Activated T-cell treated with anti-CD3 and anti-CD28 coated beads, Interleukin-2, amount 50 U/mL, for 24 hours (primary cell): ENCODE data around the gene TTYH1.

ENCODE experiments used
- DNase-seq: peaks from one replicate; pipeline ENCODE4 v3.0.0-alpha.2; 2020
- H3K27ac Mint-ChIP-seq: 2 replicates; pipeline ENCODE4 v1.8.0; 2020; ENCODE audit warnings: mild to moderate bottlenecking, mixed read lengths
- H3K27me3 Mint-ChIP-seq: 2 replicates; pipeline ENCODE4 v1.8.0; 2020; ENCODE audit warnings: mixed read lengths
- H3K36me3 Mint-ChIP-seq: 2 replicates; pipeline ENCODE4 v1.8.0; 2020; ENCODE audit warnings: low read depth, mixed read lengths
- H3K4me1 Mint-ChIP-seq: 2 replicates; pipeline ENCODE4 v1.8.0; 2020; ENCODE audit warnings: low read depth, mixed read lengths
- H3K4me3 Mint-ChIP-seq: 2 replicates; pipeline ENCODE4 v1.8.0; 2020; ENCODE audit warnings: mild to moderate bottlenecking, moderate library complexity, mixed read lengths
- H3K9me3 Mint-ChIP-seq: 2 replicates; pipeline ENCODE4 v1.8.0; 2020; ENCODE audit warnings: mixed read lengths

Gene TTYH1

DNA sequence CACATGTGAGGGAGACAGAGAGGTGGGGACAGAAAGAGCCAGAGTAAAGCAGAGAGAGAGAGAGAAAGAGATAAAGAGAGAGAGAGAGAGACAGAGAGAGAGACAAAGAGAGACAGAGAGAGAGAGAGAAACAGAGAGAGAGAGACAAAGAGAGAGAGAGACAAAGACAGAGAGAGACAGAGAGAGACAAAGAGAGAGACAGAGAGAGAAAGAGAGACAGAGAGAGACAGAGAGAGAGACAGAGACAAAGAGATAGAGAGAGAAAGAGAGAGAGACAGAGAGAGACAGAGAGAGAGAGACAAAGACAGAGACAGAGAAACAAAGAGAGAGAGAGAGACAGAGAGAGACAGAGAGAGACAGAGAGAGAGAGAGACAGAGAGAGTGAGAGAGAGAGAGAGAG, 4.2 kb upstream of the TTYH1 start:
- no peak overlapping the region for H3K27ac Mint-ChIP-seq
- peaks cover 24% of the 10 kb centered on the region for H3K27me3 Mint-ChIP-seq
- DNase-seq = no peak
- peaks cover 2% of the 10 kb centered on the region for H3K4me1 Mint-ChIP-seq
- no peak overlapping the region for H3K4me3 Mint-ChIP-seq
- no peaks in the 10 kb centered on the region for H3K36me3 Mint-ChIP-seq
- peaks cover 14% of the 10 kb centered on the region for H3K9me3 Mint-ChIP-seq

DNA sequence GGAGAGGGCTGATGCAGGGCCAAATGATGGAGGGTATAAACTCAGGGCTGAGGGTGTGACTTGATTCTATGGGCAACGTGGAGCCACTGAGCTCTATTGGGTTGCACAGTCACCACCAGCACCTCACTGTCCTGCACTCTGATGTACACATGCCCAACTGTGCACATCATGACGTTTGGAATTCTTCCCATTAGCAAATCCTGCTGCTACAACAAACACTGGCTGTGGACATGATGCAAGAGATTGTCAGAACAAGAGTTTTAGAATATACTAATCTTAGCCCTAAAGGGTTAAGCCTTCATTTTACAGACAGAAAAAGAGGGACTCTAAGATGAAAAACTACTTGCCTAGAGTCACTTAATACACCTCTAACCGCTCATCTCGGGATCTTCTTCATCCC, 2.4 kb upstream of the TTYH1 start:
- Mint-ChIP-seq H3K27me3 (peaks cover 39% of the 10 kb centered on the region), H3K4me1 (peaks cover 11% of the 10 kb centered on the region), H3K27ac (no peak overlapping the region), H3K4me3 (no peak overlapping the region), H3K9me3 (peaks cover 10% of the 10 kb centered on the region), H3K36me3 (no peaks in the 10 kb centered on the region)
- no peak for DNase-seq

DNA sequence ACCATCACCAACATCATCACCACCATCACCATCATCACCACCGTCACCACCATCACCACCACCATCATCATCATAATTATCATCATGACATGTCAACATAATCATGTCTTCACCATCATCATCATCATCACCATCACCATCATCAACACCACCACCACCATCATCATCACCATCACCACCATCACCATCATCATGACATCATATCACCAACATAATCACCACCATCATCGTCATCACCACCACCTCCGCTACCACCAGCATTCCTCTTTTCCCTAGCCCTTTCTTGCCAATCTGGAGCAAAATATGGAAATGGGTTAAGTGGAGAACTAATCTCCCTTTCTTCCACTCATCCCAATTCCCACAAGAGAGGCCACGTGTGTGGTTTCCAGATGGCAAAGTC, 1.1 kb upstream of the TTYH1 start:
- no peak for DNase-seq
- Mint-ChIP-seq H3K9me3 (peaks cover 4% of the 10 kb centered on the region), H3K27me3 (peaks cover 44% of the 10 kb centered on the region), H3K27ac (no peak overlapping the region), H3K4me3 (no peak overlapping the region), H3K4me1 (peaks cover 17% of the 10 kb centered on the region), H3K36me3 (no peaks in the 10 kb centered on the region)

DNA sequence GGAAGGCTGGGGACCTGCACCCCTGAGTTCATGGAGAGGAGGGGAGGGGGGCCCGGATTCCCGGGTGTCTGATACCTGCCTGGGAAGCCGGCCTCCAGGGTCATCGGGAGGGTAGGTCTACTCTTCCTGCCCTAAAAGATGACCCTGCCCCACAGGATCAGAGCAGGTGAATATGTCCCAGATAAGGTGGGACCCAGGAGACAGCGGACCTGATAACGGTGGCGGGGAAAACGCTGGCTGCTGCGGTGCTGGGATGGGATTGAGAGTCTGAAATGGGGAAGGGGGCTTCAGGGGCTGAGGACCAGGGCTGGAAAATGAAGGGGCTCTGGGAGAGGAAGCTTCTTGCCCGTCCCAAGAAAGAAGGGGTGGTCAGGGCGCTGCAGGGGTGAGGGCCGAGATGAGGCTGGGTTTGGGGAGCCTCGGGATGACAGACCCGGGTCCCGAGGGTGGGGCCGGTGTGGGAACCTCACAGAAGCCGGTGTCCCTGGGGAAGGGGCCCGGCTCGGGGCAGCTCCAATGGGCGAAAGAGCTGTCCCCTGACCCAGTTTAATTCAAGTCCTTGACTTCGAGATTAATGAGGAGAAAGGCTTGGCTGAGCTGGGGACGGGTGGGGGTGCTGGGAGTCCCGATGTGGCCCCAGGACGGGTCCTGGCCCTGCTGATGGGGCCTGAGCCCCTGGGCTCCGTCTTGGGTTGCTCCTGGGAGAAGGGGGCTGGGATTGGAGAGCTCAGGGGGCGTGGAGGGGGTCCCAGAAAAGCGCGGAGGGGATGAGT, 823 bp downstream of the TTYH1 start:
- Mint-ChIP-seq H3K36me3 (no peaks in the 10 kb centered on the region), H3K4me3 (no peak overlapping the region), H3K9me3 (peaks cover 4% of the 10 kb centered on the region), H3K27me3 (peaks cover 54% of the 10 kb centered on the region), H3K4me1 (peaks cover 17% of the 10 kb centered on the region), H3K27ac (no peak overlapping the region)
- DNase-seq = no peak

DNA sequence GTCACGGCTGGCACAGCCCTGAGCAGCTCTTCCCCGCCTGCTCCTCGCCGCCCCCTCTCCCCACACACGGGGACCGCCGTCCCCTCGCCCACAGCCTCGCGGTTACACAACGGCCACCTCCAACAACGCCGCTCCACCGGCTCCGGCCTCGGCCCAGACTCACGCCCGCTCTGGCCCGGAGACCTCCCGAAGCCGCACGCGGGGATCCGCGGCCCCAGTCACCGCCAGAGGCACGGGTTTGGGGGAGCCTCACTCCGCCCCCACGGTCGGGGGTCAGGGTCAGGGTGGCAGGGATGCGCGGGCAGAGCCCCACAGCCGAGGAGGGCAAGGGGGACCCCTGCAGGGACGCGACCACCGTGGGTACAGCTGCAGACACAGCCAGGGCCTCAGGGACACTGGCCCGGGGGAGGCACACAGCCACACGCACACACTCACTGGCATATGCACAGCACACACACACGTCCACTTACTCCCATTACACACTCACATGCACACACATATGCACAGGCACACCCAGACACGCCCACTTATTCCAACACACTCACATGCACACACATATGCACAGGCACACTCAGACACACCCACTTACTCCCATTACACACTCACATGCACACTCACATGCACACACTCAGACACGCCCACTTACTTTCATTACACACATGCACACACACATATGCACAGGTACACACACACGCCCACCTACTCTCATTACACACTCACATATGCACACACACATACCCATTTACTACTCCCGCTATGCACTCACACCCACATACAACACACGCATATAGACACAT, 1.6 kb downstream of the TTYH1 start:
- no peak overlapping the region for H3K4me3 Mint-ChIP-seq
- peaks cover 60% of the 10 kb centered on the region for H3K27me3 Mint-ChIP-seq
- H3K27ac Mint-ChIP-seq = no peak overlapping the region
- H3K4me1 Mint-ChIP-seq = peaks cover 17% of the 10 kb centered on the region
- H3K9me3 Mint-ChIP-seq = peaks cover 4% of the 10 kb centered on the region
- H3K36me3 Mint-ChIP-seq = no peaks in the 10 kb centered on the region
- DNase-seq = no peak

DNA sequence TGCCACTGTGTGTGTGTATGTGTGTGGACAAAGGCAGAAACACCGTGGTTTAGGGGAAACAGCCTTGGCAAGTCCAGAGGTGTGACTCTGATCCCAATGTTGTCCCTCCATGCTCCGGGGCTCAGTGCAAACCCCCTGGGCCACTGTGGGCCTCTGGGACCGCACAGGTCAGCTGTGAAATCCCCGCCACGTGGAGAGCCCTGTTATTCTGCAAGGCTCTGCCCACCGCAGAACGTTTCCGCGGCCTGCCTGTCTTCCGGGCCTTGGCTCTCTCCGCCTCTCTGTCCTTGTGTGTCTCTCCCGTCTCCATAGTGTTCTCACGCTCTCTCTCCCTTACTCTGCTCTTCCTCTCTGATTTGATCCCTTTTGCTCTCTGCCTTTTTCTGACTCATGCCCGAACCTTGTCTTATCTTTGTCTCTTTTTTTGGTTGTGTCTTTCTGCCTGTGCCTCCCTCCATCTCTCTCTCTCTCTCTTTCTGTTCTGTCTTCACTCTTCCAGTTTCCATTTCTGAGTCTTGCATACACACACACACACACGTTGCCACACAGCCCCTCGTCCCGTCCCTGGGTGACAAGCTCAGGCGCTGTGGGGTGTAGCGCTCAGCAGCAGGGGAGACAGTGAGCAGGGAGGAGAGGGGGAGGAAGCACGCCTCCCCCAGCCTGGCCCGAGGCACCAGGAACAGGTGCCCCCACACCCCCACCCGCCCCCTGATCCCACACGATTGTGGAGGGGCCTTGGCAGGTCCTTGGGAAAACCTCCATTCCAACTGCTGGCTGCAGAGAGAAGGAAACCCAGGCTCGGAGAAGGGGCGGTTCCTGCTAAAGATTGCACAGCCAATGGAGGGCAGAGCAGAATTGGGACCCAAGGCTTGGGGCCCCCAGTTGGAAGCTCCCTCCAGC, 3.0 kb downstream of the TTYH1 start:
- H3K27ac Mint-ChIP-seq = no peak overlapping the region
- H3K4me3 Mint-ChIP-seq = no peak overlapping the region
- peaks cover 17% of the 10 kb centered on the region for H3K4me1 Mint-ChIP-seq
- peaks cover 4% of the 10 kb centered on the region for H3K9me3 Mint-ChIP-seq
- DNase-seq = no peak
- H3K36me3 Mint-ChIP-seq = no peaks in the 10 kb centered on the region
- H3K27me3 Mint-ChIP-seq = peaks cover 56% of the 10 kb centered on the region

DNA sequence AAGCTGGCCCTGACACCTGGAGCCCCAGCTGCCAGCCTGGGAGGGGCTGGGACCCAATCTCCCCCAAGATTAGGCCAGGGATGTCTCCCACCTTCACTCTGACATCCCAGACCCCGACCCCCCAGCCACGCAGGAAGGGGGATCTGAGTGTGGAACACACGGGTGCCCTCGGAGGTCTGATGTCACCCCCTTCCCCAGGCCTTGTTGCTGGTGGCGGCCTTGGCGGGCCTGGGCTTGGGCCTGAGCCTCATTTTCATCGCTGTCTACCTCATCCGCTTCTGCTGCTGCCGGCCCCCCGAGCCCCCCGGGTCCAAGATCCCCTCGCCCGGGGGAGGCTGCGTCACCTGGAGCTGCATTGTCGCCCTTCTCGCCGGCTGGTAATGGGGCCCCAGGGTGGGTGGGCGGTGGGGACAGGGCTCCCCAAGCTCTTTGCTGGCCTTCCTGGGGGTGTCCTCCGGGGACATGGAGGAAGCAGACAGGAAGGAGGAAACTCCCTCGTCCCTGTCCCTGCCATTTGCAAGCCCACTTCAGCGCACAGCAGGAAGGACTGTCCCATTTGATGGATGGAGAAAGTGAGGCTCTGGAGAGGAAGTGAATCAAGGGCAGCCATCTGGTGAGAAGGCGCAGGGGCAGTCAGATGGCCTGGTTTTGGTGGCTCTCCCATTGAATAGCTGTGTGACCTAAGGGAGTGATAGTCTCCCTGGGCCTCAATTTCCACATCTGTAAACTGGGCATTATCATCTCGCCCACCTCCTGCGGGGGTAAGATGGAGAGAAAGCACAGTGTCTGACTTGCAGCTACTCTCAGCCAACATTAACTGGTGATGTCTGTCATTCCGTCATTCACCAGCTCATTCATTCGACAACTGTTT, 3.9 kb downstream of the TTYH1 start:
- H3K27ac Mint-ChIP-seq = no peak overlapping the region
- H3K36me3 Mint-ChIP-seq = no peaks in the 10 kb centered on the region
- peaks cover 2% of the 10 kb centered on the region for H3K9me3 Mint-ChIP-seq
- DNase-seq = no peak
- no peak overlapping the region for H3K4me3 Mint-ChIP-seq
- H3K27me3 Mint-ChIP-seq = peaks cover 61% of the 10 kb centered on the region
- peaks cover 17% of the 10 kb centered on the region for H3K4me1 Mint-ChIP-seq

DNA sequence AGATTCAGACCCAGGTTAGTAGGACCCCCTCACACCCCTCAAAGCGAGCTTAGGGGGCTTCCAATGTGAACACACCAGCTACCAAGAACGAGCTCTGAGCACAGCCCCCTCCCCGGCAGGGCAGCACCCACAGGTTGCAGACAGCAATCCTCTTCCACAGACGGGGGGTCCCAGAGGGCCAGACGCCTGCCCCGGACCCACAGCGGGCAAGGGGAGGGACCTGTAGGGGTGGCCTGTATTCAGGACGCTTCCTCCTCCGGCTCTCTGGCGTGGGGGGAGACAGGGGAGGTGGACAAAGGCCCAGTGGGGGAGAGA, 4.8 kb downstream of the TTYH1 start:
- Mint-ChIP-seq H3K27ac (no peak overlapping the region), H3K4me1 (peaks cover 17% of the 10 kb centered on the region), H3K4me3 (no peak overlapping the region), H3K36me3 (no peaks in the 10 kb centered on the region), H3K27me3 (peaks cover 61% of the 10 kb centered on the region), H3K9me3 (no peaks in the 10 kb centered on the region)
- no peak for DNase-seq

DNA sequence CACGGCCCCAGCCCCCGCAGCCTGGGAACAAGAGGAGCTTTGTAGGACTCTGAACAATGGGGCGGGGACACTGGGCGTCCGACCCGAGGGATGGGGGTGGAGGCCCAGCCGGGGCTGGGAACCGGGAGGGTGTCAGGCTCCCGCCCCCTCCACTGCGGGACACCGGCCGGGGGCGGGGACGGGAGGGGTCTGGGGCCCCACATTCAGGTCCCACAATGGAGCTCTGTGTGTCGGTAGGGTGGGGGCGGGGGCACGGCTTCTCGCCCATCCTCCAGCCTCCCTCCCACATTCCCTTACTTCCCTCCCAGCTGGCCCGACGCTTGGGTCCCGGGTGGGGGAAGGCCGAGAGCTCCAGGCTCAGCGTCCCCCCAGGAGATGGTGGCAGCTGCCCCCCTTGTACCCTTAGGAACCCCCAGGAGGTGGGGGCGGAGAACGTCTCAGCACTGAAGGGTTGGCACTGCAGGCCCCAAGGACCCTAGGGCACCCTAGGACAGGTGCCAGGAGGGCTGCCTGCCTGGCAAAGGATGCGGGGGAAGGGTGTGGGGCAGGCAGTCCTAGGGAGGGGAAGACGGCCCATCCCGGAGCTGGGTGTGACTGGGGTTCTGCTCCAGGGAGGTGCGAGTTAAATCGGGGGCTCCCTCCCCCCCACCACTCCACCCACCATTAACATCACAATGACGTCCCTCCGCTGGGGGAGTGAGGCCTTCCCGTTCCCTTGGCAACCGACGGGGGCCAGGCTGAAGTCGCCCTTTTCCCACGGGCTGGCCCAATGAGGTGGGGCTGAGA, 5.3 kb downstream of the TTYH1 start:
- H3K36me3 Mint-ChIP-seq = no peaks in the 10 kb centered on the region
- H3K27me3 Mint-ChIP-seq = peaks cover 66% of the 10 kb centered on the region
- no peak overlapping the region for H3K4me3 Mint-ChIP-seq
- no peak overlapping the region for H3K27ac Mint-ChIP-seq
- no peaks in the 10 kb centered on the region for H3K9me3 Mint-ChIP-seq
- no peak for DNase-seq
- peaks cover 17% of the 10 kb centered on the region for H3K4me1 Mint-ChIP-seq

DNA sequence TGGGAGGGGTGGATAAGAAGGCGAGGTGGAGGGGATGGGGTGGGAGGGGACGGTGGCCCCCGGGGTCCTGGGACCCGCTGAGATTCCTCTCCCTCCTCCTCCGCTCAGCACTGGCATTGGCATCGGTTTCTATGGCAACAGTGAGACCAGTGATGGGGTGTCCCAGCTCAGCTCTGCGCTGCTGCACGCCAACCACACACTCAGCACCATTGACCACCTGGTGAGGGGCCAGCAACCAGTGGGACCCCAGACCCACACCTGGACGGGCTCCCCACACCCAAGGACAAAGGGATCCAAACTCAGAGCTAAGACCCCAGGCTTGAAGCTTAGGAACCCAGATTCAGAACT, 5.9 kb downstream of the TTYH1 start:
- Mint-ChIP-seq H3K27ac (no peak overlapping the region), H3K4me1 (peaks cover 15% of the 10 kb centered on the region), H3K27me3 (peaks cover 66% of the 10 kb centered on the region), H3K4me3 (no peak overlapping the region), H3K36me3 (no peaks in the 10 kb centered on the region), H3K9me3 (no peaks in the 10 kb centered on the region)
- DNase-seq = no peak

DNA sequence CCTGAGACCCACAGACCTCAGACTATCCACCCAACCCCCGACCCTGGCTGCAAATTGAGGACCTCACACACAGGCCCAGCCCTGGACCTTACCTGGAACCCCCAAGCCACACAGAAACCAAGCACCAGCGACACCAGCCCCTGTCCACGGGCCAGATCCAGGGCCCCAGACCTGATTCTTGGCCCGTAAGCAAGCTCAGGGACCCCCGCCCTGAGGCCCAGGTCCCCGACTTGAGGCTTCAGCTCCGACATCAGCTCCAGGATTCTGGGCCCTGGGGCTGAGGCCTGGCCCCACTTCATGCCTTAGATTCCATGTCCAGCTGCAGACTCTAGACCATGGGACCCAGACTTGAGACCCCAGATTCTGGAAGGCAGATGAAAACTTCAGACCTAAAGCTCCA, 6.3 kb downstream of the TTYH1 start:
- no peak overlapping the region for H3K4me3 Mint-ChIP-seq
- DNase-seq = no peak
- no peaks in the 10 kb centered on the region for H3K9me3 Mint-ChIP-seq
- no peaks in the 10 kb centered on the region for H3K36me3 Mint-ChIP-seq
- H3K27ac Mint-ChIP-seq = no peak overlapping the region
- peaks cover 66% of the 10 kb centered on the region for H3K27me3 Mint-ChIP-seq
- peaks cover 15% of the 10 kb centered on the region for H3K4me1 Mint-ChIP-seq

DNA sequence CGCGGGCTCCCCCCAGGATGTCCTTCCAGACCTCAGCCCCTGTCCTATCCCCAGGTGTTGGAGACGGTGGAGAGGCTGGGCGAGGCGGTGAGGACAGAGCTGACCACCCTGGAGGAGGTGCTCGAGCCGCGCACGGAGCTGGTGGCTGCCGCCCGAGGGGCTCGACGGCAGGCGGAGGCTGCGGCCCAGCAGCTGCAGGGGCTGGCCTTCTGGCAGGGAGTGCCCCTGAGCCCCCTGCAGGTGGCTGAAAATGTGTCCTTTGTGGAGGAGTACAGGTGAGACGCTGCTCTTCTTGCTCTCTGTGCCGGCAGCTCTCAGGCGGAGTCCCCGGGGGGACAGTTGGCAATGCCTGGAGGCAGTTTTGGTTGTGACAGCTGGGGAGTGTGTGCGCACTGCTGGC, 6.9 kb downstream of the TTYH1 start:
- H3K27ac Mint-ChIP-seq = no peak overlapping the region
- H3K4me1 Mint-ChIP-seq = peaks cover 13% of the 10 kb centered on the region
- peaks cover 66% of the 10 kb centered on the region for H3K27me3 Mint-ChIP-seq
- H3K9me3 Mint-ChIP-seq = no peaks in the 10 kb centered on the region
- no peak overlapping the region for H3K4me3 Mint-ChIP-seq
- no peaks in the 10 kb centered on the region for H3K36me3 Mint-ChIP-seq
- no peak for DNase-seq

DNA sequence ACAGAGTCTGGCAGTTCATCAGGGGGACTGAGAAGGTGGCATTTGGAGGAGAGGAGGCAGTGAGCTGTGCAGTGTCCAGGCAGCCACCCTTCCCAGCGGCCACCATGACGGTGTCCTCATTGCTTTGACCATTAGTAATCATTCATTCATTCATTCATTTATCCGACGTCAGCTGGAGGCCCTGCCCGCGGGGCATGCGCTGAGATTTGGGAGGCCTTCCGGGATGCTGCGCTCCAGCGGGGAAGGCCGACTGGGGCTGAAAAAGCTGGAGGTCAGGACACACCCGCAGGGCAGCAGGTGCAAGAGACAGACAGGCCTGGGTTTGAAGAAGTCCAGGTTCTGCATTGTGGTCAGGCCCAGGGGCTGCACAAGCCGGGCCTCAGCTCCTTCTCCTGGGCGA, 8.9 kb downstream of the TTYH1 start:
- Mint-ChIP-seq H3K9me3 (no peaks in the 10 kb centered on the region), H3K4me3 (no peak overlapping the region)

More for the DNA sequence above, 8.9 kb downstream of the TTYH1 start:
- peaks cover 67% of the 10 kb centered on the region for H3K27me3 Mint-ChIP-seq
- no peak overlapping the region for H3K27ac Mint-ChIP-seq
- H3K4me1 Mint-ChIP-seq = no peaks in the 10 kb centered on the region
- DNase-seq = no peak
- no peaks in the 10 kb centered on the region for H3K36me3 Mint-ChIP-seq
